ENCODE measurements around the gene MLN.

The MLN gene

DNA sequence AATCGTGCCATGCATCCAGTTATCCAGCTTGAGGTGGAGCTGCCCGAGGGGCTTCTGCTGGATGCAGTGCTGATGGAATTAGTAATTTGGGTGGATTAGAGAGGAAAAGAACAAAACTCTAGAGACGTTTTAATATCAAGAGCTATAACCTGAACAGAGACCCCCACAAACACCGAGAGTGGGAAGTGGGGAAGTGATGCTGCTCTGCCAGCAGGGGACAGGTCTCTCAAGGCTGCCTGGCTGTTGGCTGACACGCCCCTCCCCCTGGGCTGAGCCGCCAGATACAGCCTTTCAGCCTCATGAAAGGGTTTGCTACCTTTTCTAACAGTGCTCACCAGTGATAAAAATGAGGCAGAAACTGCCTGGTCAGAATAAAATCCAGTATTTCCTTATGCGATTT is 24.5 kb downstream of the MLN start:
- peaks cover 100% of the 10 kb centered on the region for H3K36me3 Mint-ChIP-seq
- ATAC-seq = no peak
- peaks cover 14% of the 10 kb centered on the region for H3K4me1 Mint-ChIP-seq

DNA sequence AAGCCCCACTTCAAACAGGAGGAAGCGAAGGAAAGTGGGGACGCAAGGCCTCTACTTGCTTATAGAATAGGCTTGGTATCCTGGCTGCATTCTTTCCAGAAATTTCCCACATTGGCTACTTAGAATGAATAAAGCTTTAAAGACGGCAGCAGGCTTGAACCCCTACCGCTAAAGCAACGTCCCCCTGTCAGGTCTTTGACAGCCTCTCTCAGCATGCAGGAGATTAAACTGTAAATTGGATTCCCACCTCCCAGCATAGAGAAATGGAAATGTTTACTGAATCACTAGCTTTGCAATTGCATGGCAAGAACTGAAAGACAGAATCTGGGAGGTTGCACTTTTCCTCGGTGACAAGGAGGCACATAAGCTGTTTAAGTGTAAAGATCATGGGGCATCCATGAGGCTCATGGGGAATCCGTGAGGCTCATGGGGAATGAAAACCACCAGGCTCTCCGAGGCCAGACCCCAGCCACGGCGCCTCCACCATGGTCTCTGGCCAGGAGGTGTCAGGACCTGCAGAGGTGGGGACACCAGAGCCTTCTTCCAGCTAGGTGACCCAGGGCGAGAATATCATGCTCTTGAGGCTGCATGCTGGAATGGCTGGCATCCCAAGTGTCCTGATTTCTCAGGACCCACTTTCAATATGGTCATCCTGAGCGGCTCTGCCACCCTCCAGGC is 25.2 kb downstream of the MLN start:
- no peak for ATAC-seq
- Mint-ChIP-seq H3K4me3 (no peak overlapping the region), H3K27ac (no peak overlapping the region), H3K36me3 (peaks cover 100% of the 10 kb centered on the region), H3K9me3 (no peaks in the 10 kb centered on the region), H3K4me1 (peaks cover 9% of the 10 kb centered on the region)
- DNase-seq (ENCODE audit: low spot score in 2 of 2) = no peak

More for the DNA sequence above, 24.5 kb downstream of the MLN start:
- no peaks in the 10 kb centered on the region for H3K9me3 Mint-ChIP-seq
- no peak overlapping the region for H3K4me3 Mint-ChIP-seq
- no peak for DNase-seq (ENCODE audit: low spot score in 2 of 2)
- no peak overlapping the region for H3K27ac Mint-ChIP-seq

DNA sequence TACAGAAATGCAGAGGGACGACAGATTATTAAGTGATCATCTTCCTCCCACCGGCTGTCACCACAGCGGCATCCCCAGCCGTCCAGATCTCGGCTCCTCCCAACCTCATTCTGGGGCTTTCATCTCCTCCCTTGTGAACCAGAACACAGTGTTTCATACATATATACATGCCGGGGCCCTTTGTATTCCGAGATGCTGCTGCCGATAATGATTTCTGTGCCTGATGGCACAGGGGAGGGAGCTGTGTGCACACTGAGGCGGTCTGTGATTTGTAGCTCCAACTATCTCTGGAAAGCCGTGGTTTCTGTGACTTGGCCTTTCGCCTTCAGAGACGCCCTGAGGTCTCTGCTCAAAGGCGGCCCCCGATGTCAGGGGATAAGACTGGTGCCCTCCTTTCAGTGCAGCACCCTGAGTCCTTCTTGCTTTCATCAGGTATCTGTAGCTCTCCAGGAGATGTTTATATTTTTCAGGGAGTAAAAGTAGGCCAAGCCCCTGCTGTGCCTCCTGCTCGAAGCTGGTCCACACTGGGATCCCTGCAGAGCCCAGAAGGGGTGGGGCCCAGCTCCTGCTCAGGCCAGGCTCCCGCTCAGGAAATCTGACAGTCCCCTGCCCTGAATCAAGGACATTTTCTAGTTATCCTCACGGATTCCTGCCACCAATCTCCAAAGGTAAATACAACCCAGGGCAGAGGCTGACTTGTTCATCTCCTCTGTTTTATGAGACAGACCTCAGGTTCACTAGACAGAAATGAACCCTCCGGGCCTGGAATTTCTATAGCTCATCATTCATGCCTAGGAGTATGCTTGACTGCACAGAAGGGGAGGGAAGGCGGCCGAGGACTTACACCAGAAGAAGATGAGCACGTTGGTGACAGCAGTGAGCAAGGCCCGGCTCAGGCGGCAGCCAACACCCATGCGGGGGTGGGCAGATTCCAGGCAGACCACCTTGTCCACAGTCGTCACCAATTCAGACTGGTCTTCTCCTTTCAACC is 26.1 kb downstream of the MLN start:
- DNase-seq (ENCODE audit: low spot score in 2 of 2) = no peak
- H3K4me3 Mint-ChIP-seq = no peak overlapping the region
- H3K36me3 Mint-ChIP-seq = peaks cover 100% of the 10 kb centered on the region
- peaks cover 13% of the 10 kb centered on the region for H3K4me1 Mint-ChIP-seq
- no peak for ATAC-seq
- H3K9me3 Mint-ChIP-seq = no peaks in the 10 kb centered on the region
- peak overlapping the region; percentile 12 for H3K27ac Mint-ChIP-seq

DNA sequence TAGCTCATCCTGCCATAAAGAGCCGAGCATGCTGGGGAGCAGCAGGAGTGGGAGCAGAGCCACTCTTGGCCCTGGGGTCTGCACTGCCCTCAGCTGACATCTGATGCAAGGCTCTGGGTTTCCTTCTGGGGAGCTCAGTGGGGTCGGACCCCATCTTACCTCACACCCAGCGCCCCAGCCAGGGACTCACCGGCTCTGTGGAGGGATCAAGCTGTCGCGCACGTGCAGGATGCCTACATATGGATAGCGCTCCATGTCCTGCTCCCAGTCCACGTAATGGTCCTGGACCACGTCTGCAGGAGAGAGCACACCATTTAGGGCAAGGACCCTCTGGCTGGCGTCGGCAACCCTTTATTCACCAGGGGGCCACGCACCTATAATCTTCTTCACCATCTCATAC is 27.0 kb downstream of the MLN start:
- H3K27ac Mint-ChIP-seq = peak overlapping the region; percentile 12
- ATAC-seq (no peak), DNase-seq (ENCODE audit: low spot score in 2 of 2) (no peak)
- H3K36me3 Mint-ChIP-seq = peaks cover 94% of the 10 kb centered on the region
- H3K9me3 Mint-ChIP-seq = no peaks in the 10 kb centered on the region
- peaks cover 13% of the 10 kb centered on the region for H3K4me1 Mint-ChIP-seq
- H3K4me3 Mint-ChIP-seq = no peak overlapping the region

DNA sequence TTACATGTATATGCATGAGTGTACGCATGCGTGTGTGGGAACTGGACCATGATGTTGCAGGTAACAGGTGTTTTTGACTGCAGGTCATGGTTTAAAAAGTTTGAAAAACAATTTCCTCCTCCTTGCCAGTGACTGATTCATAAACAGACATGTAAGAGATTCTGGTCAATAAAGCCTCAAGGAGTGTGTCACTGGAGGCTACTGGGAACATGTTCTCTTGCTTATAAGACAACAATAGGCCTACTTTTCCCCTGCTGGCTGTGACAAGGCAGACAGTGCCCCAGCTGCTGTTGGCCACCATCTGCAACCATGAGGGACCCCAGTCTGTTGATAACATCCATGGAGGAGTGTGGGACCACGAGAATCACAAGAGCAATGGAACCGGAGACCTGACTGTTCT is 27.6 kb downstream of the MLN start:
- no peak for ATAC-seq
- Mint-ChIP-seq H3K27ac (no peak overlapping the region), H3K9me3 (no peaks in the 10 kb centered on the region), H3K36me3 (peaks cover 89% of the 10 kb centered on the region), H3K4me3 (no peak overlapping the region), H3K4me1 (peaks cover 13% of the 10 kb centered on the region)
- DNase-seq (ENCODE audit: low spot score in 2 of 2) = no peak

DNA sequence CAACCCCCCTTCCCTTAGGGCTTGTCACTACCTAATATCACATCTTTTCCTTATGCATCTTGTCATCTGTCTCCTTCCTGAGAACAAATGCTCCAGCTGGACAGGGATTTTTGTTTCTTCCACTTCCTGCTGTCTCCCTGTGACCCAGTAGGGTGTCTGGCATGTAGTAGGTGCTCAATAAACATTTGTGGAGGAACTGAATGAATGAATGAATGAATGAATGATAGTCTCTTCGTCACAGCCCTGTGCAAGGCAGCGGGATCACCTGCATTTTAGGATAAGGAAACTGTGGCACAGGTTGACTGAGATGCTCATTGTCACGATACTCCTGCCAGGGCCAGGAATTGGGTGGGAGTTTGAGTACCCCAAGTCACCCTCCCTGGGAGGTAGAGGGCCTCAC is 29.0 kb downstream of the MLN start:
- no peak overlapping the region for H3K27ac Mint-ChIP-seq

DNA sequence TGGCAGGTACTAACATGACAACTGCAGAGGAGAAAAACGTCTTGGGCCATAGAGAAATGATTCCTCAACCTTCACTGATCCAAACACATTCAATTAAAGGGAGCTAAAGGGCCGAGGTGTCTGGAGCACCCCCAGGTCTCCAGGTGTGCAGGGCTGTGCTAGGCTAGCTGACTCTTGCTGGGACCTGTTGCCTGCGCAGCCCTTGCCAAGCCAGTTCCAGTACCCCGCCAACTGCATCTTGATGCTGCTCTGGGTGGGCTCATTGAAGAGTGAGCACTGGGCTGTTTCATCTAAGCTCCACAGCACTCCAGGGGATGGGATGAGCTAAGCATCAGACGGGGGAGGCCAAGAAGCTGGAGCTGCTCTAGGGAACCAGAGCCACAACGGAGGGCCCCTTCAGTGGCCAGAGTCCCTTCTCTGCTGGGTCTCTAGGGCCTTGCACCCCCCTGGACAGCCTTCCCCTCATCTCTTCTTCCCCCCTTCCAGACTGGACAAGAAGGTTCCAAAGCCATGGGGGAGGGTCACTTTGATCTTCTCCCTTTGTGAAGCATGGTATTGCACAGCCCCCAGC is 30.8 kb downstream of the MLN start:
- no peak for ATAC-seq
- H3K4me3 Mint-ChIP-seq = no peak overlapping the region
- H3K36me3 Mint-ChIP-seq = peaks cover 57% of the 10 kb centered on the region

More for the DNA sequence above, 29.0 kb downstream of the MLN start:
- Mint-ChIP-seq H3K36me3 (peaks cover 75% of the 10 kb centered on the region), H3K9me3 (no peaks in the 10 kb centered on the region), H3K4me1 (peaks cover 13% of the 10 kb centered on the region), H3K4me3 (no peak overlapping the region)
- no peak for ATAC-seq
- no peak for DNase-seq (ENCODE audit: low spot score in 2 of 2)

DNA sequence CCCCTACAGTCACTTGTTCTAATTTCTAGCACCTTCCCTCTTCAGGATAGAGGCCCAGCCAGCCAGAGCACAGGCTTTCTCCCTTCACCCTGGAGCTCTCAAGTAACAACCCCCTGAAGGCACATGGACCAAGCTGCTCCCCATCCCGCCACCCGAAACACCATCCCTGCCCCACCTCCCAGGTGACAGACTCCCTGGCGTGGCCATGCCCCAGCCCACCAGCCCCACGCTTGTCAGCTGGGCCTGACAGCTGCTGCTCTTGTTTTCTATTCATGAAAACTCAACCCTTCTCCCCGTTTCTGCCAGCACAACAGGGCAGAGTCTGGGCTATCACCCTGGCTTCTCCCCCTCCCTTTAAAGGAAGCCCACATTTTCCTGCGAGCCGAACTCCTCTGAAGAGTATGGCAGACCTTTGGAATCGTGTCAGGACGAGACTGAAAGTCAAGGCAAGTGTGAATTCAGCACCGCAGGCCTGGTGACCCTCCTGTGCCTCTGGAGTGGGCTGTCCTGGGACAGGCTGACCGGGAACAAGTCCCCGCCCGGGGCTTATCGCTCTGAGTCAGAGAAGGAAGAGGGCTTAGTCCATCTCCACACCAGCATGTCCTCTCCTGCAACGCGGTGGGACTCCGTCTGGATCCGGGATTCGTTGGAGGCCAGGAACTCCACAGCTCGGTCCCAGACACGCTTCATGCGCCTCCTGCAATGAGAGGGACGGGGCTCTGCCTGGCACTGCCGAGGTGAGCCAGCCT is 31.5 kb downstream of the MLN start:
- H3K4me3 Mint-ChIP-seq = no peak overlapping the region
- peaks cover 49% of the 10 kb centered on the region for H3K36me3 Mint-ChIP-seq
- peak; percentile 9 for ATAC-seq
- H3K27ac Mint-ChIP-seq = peak overlapping the region; percentile 41
- peaks cover 20% of the 10 kb centered on the region for H3K4me1 Mint-ChIP-seq
- no peaks in the 10 kb centered on the region for H3K9me3 Mint-ChIP-seq
- DNase-seq (ENCODE audit: low spot score in 2 of 2) = no peak

More for the DNA sequence above, 30.8 kb downstream of the MLN start:
- Mint-ChIP-seq H3K4me1 (peaks cover 20% of the 10 kb centered on the region), H3K9me3 (no peaks in the 10 kb centered on the region), H3K27ac (peak overlapping the region; percentile 41)
- no peak for DNase-seq (ENCODE audit: low spot score in 2 of 2)

DNA sequence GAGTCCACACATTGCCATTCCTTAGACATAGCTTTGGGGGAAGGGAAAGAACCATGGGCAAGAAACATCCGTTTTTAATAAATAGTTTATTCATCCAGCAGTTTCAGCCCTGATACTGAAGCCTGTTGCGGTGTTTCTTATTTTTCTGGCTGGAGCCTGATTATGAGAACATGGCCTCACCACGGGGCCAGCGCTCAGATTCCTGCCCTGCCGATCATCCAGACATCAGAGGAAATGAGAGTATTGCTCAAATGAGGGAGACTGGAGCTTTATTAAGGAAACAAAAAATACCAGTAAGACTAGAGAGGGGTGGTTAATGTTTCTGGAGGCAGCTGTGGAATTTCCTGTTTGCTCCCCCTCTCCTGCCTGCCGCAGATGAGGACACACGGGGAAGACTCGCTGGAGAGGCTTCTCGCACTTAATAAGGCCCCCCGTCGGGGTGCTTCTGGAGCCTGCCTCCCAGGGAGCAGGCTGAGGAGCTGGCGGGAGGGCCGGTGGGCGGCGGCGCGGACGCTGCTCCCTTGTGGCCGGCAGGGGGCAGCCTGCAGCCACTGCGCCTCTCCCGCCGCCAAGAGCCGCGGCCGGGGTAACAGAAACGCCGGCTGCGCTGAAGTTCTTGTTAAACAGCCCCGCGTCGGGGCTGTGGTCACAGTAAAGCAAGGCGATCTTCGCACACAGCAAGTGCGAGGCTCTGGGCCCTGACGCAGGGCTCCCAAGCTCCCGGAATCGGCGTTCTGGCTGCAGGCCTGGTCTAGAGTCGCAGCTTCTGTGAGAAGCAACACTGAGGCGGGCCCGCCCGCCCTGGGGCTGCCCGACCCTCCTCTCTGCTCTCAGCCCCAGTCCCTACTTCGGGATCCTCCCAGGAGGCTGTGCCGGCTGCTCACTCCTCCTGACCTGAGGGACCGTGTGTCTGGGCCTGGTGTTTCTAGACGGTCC is 32.4 kb downstream of the MLN start:
- Mint-ChIP-seq H3K27ac (no peak overlapping the region), H3K36me3 (peaks cover 41% of the 10 kb centered on the region), H3K4me3 (no peak overlapping the region), H3K4me1 (peaks cover 20% of the 10 kb centered on the region), H3K9me3 (no peaks in the 10 kb centered on the region)
- peak; percentile 66 to 77 for DNase-seq (ENCODE audit: low spot score in 2 of 2)
- peak; percentile 77 for ATAC-seq

DNA sequence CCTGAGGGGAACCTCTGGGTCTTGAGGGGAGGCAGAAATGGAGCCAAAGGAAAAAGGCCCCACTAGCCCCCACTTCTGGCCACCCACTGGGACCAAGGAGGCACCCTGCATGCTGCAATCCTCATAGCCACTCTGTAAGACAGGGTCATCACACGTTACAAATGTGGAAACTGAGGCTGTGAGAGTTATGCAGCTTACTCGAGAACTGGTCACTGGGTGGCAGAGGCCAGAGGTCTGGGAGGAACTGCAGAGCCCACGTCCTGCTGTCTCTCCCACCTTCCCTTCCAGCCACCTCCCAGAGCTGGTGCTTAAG is 33.0 kb downstream of the MLN start:
- DNase-seq (ENCODE audit: low spot score in 2 of 2) (no peak), ATAC-seq (no peak)
- Mint-ChIP-seq H3K4me3 (no peak overlapping the region), H3K9me3 (no peaks in the 10 kb centered on the region), H3K4me1 (peaks cover 20% of the 10 kb centered on the region), H3K36me3 (peaks cover 35% of the 10 kb centered on the region), H3K27ac (no peak overlapping the region)

DNA sequence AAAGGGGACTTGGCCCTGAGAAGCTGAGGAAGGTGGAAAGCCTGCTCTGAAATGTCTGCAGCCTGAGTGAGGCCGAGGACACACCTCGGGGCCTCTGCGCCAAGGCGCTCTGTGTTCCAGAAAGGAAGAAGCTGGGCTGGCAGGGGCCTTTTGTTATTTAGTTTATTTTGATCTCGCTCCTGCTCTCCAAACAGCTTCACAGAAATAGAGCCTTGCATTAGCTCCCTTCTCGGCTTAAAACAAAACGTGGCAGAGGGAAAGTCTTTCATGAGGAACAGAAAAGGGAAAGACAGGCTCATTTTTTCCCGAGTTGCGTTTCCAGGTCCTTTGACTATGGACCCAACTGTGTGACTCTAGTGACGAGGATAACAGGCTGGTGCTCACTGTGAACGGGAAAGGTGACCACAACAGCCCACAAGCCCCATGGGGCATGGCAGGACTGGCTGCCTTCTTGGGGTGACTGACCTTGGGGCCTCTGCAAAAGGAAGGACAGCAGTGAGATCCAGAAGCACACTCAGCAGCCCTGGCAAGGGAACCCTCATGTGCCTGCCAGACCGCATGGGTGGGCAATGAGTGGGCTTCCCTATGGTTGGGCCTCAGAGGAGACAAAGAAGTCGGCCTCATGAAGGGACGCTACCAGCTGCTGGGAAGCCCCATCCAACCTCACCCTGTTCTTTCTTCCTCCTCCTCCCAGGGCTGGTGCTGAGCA is 33.5 kb downstream of the MLN start:
- peaks cover 24% of the 10 kb centered on the region for H3K4me1 Mint-ChIP-seq
- DNase-seq (ENCODE audit: low spot score in 2 of 2) (no peak), ATAC-seq (no peak)
- no peaks in the 10 kb centered on the region for H3K9me3 Mint-ChIP-seq
- H3K4me3 Mint-ChIP-seq = no peak overlapping the region
- H3K36me3 Mint-ChIP-seq = peaks cover 30% of the 10 kb centered on the region
- no peak overlapping the region for H3K27ac Mint-ChIP-seq

DNA sequence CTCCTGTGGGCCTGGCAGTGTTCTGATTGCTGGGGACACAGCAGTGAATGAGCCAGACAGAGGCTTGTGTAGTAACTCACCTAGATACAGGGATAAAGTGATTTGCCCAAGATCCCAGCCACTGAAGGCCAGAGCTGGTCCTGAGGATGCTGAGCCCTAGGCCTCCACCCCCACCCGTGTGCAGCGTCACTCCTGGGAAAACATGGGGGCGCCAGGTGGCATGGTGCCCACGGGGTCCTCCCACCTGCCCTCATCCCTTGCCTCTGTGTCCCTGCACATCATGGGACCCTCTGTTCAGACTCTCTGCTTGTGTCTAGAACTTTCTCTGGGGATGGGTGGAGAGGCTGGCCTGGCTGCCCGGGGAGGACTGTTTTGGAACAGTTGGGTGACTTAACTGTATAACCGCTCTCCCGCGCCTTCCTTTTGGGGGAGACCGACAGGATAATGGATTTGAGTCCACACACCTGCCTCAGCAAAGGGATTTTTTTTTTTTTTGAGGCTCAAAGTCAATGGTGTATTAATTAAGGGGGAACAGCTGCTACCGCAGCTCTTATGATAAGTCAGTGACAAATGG is 34.5 kb downstream of the MLN start:
- Mint-ChIP-seq H3K36me3 (peaks cover 20% of the 10 kb centered on the region), H3K4me1 (peaks cover 24% of the 10 kb centered on the region), H3K27ac (no peak overlapping the region), H3K4me3 (no peak overlapping the region), H3K9me3 (no peaks in the 10 kb centered on the region)
- no peak for ATAC-seq
- no peak for DNase-seq (ENCODE audit: low spot score in 2 of 2)

DNA sequence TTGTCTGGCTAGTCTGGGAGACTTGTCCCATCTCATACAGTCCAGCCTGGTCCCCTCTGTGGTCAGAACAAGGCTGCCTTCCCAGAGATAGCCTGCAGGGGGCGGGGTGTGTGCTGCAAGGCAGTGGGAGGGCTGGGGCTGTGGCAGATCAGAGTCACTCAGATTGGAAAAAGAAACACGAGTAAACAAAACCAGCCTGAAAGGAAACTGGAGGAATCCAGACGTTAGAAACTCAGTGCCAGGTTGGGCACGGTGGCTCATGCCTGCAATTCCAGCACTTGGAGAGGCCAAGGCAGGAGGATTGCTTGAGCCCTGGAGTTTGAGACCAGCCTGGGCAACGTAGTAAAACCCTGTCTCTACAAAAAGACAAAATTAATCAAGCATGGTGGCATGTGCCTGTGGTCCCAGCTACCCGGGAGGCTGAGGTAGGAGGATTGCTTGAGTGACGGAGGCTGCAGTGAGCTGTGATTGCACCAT is 35.1 kb downstream of the MLN start:
- H3K4me1 Mint-ChIP-seq = peaks cover 24% of the 10 kb centered on the region

More for the DNA sequence above, 35.1 kb downstream of the MLN start:
- no peaks in the 10 kb centered on the region for H3K9me3 Mint-ChIP-seq
- H3K27ac Mint-ChIP-seq = no peak overlapping the region
- peaks cover 14% of the 10 kb centered on the region for H3K36me3 Mint-ChIP-seq
- DNase-seq (ENCODE audit: low spot score in 2 of 2) = peak; percentile 70 to 89
- H3K4me3 Mint-ChIP-seq = no peak overlapping the region
- peak; percentile 77 for ATAC-seq

Measured in stimulated activated effector memory CD8-positive, alpha-beta T cell treated with anti-CD3 and anti-CD28 coated beads, Interleukin-12 subunit alpha, Interleukin-12 subunit beta, amount 100 ng/mL, for 72 hours (primary cell).